ENCODE measurements around the gene MAL.

GRCh38 chr2:94982156-94982555 lies 43.4 kb upstream of the MAL start:
- TF ChIP-seq CTCF (IDR thresholded peaks at IDR 0.05) = no peak
- no peak for TF ChIP-seq ZFX (IDR thresholded peaks at IDR 0.05; ENCODE audit: borderline replicate concordance)
